NCI-H2081 (cell line): Measurements from ENCODE around the gene C6orf58.
A peak's percentile ranks its signal among the peaks of the same experiment; 100 is the strongest.
"Not testable (repeated sequence)": the region's sequence is repeated elsewhere in the genome, so short reads cannot be mapped to it uniquely, and the experiment has no call there.

ENCODE experiments used
- DNase-seq, 2 experiments: peaks; one replicate each; lab custom pipeline; 2025; lab: John Stamatoyannopoulos, UW

The C6orf58 gene

DNA sequence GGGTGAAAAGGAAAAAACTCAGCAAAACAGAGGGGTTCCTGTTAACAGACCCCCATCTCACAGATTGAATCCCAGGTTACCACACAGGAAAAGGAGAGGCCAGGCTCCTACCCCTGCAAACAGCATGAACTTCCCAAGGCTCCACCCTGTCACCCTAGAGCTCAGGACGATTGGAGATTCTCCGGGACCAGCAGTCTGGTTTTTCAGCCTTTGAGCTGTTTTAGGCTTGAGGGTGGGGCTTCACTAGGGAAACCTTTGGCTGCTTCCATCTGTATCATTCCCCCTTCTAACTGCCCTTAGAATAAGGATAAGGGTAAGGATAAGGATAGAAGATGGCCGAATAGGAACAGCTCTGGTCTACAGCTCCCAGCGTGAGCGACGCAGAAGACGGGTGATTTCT is 16.0 kb downstream of the C6orf58 start:
- no peak for DNase-seq

DNA sequence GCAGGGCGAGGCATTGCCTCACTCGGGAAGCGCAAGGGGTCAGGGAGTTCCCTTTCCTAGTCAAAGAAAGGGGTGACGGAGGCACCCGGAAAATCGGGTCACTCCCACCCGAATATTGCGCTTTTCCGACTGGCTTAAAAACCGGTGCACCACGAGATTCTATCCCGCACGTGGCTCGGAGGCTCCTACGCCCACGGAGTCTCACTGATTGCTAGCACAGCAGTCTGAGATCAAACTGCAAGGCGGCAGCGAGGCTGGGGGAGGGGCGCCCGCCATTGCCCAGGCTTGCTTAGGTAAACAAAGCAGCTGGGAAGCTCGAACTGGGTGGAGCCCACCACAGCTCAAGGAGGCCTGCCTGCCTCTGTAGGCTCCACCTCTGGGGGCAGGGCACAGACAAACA is 16.5 kb downstream of the C6orf58 start:
- DNase-seq, result not testable (repeated sequence)

DNA sequence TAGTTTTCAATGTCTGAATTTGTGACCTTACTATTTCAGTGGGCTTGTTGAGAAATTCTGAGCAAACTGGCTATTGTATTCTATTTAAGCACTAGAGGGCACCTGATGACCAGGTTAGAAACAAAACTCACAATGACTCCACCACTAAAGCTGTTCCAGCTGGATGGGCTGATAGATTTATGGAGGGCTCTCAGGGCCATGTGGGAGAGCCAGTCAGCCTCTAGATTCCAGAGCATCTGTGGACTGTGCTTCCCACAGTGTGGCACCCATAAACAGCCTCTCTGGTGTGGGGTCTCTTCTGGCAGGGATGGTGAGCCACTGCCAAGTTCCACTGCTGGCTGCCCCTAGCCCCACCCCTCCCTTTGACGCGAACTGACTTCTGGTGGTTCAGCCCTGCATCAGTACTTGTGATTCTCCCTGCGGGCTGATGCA is 29.2 kb downstream of the C6orf58 start:
- DNase-seq, result peak; percentile 26 to 56

DNA sequence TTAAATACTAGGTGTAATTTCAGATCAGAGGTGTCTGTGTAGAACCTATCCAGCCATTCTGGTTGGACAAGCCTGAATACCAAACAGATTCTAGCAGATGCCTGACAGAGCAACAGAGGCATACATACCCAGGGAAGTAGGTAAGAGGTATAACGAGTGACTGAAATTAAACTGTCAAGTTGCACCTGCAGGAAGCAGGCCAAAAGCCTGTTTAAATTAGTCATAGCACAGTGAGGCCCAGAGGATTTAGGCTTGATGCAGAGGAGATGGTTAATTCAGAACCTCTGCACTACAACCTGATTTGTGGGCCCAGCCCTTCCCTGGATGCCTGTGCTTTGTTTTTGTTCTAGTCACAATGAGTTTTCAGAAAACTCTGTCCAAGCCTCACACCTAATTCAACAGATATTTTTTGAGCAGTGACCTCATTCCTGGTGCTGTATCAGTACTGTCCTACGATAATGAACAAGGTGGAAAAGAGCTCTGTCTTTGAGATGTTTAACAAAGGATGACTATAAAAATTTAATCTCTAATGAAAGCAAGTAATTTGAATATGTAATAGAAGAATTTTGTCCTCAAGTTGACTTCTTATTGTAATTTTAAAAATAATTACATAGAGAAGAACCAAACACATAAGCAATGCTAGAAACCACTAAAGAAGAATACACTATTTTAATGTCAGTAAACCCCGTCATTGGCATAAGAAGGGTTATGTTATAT is 31.7 kb downstream of the C6orf58 start:
- peak in 1 of 2 experiments; percentile 5 for DNase-seq

DNA sequence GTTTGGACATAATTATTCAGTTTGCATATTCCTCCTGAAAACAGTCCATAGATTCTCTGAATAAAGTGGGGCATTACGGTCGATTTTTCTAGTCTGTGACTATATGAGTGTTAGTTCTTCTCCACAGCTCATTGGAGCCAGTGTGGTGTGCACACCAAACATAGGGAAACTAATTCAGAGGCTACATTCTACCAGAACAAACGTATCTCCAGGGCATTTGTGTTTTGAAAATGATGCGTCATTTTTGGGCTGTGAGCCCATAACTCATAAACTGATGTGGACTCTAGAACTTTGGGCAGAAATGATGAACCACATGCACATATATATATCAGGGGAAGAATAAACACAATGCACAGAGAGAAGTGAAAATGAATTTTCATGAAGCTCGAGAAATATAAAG is 41.8 kb downstream of the C6orf58 start:
- no peak for DNase-seq

DNA sequence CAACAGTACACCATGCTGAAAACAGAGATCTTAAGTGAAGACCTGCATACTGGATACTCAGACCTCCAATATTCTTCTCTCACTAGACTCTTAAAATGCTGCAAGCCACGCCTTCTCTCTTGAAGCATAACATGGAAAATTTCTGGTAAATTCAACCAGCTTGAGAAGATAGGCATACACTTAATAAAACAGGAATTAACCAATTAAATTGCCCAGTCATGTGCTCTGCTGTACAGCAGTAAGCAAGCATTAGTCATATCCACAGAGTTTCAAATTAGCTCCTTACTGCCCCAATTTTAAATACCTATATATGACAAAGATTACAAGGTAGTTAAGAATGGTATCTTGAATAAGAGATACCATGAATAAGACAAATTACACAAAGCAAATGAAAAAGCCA is 53.8 kb downstream of the C6orf58 start:
- DNase-seq, result no peak

DNA sequence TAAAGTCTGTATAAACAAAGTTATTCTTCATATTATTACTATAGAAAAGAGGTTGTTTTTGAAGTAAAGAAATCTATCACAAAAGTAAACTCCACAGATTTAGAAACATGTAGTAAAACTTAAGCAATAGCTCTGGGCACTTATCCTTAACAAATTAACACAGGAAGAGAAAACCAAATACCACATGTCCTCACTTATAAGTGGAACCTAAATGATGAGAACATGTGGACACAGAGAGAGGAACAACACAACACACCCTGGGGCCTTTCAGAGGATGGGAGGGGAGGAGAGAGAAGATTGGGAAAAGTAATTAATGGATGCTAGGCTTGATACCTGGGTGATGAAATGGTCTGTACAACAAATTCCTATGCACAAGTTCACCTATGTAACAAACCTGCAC is 57.2 kb downstream of the C6orf58 start:
- no peak for DNase-seq

DNA sequence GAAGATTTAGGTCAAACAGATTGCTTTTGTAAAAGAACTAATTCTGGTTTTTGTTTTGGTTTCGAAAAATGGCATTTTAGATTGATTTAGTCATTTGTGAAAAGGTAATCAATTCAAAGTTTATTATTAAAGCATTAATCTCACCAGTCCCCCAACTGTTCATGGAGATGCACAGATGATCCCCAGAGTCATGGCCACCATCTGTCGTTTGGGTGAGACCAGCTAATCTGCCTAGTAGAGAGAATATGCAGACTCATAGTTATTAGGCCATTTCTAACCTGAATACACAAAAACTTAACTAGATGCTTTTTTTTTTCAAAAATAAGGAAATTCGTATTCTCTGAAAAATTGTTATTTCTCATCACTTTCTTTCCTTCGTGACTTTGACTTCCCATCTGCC is 58.1 kb downstream of the C6orf58 start:
- no peak for DNase-seq

DNA sequence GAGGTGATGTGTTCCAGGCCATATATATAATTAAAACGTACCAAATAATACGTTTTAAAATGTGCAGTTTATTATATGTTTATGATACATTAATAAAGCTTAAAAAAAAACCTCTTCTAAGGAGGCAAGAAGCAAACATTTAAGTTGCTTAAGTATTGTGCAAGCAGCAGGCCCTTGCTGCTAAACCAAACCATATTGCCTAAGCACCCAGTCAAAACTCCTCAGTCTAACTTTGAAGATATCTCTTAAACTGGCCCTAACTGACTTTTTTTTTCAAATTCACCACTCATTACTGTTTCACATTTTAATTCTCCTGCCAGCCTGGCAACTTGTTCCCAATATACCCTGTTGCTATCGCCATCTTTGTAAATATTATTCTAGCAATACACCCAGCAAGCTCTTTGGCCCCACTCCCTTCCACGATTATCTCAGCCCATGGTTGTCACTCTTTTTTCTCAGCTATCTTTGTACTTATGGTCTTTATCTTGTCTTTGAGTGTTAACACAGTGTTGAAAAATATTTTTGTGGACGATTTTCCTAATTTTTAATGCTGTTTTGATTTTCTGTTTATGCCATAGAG is 60.9 kb downstream of the C6orf58 start:
- DNase-seq, result no peak
